RWPE1 (cell line): ENCODE measurements around the gene PATZ1.

Experiments used
- CTCF ChIA-PET: fragments of 350-600 bp; sonication (Branson Sonifier 250); formaldehyde crosslinking; extraction: SDS; loops from one replicate; lab custom pipeline; 2021; lab: Yijun Ruan, JAX
- POLR2A ChIA-PET: fragments of 400-600 bp; formaldehyde crosslinking; extraction: SDS; loops from one replicate; lab custom pipeline; 2020; ENCODE audit warnings: antibody characterized with exemption; ENCODE audit not compliant: low non-redundant PET; lab: Yijun Ruan, JAX
- DNase-seq: peaks from one replicate; pipeline ENCODE4 v3.0.0; 2012; ENCODE audit warnings: low spot score
- H3K27ac ChIP-seq: fragments of 450-650 bp; 2 replicates; pipeline ENCODE4 v1.5.1; 2017
- TF ChIP-seq, protein P1 (sequence below): fragments of 450-650 bp; conservative IDR thresholded peaks from 2 replicates; pipeline ENCODE4 v1.5.1; 2017; ENCODE audit warnings: low read depth, mild to moderate bottlenecking

Gene PATZ1

DNA sequence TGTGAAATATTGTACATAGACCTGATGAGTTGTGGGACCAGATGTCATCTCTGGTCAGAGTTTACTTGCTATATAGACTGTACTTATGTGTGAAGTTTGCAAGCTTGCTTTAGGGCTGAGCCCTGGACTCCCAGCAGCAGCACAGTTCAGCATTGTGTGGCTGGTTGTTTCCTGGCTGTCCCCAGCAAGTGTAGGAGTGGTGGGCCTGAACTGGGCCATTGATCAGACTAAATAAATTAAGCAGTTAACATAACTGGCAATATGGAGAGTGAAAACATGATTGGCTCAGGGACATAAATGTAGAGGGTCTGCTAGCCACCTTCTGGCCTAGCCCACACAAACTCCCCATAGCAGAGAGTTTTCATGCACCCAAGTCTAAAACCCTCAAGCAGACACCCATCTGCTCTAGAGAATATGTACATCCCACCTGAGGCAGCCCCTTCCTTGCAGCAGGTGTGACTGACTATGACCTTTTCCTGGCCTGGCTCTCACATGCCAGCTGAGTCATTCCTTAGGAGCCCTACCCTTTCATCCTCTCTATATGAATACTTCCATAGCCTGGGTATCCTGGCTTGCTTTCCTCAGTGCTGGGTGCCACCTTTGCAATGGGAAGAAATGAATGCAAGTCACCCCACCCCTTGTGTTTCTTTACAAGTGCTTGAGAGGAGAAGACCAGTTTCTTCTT, 66.2 kb downstream of the PATZ1 start:
- H3K27ac ChIP-seq, result peak overlapping the region; percentile 51
- peak; percentile 14 for DNase-seq
- POLR2A ChIA-PET, result no interaction called here
- CTCF ChIA-PET, result interaction anchor here (0.5 kb wide), 1 partner anchor 29 kb away, joined by 3 read pairs; no protein-coding TSS in a partner anchor
- TF ChIP-seq, protein P1, sequence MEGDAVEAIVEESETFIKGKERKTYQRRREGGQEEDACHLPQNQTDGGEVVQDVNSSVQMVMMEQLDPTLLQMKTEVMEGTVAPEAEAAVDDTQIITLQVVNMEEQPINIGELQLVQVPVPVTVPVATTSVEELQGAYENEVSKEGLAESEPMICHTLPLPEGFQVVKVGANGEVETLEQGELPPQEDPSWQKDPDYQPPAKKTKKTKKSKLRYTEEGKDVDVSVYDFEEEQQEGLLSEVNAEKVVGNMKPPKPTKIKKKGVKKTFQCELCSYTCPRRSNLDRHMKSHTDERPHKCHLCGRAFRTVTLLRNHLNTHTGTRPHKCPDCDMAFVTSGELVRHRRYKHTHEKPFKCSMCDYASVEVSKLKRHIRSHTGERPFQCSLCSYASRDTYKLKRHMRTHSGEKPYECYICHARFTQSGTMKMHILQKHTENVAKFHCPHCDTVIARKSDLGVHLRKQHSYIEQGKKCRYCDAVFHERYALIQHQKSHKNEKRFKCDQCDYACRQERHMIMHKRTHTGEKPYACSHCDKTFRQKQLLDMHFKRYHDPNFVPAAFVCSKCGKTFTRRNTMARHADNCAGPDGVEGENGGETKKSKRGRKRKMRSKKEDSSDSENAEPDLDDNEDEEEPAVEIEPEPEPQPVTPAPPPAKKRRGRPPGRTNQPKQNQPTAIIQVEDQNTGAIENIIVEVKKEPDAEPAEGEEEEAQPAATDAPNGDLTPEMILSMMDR, result no peak

DNA sequence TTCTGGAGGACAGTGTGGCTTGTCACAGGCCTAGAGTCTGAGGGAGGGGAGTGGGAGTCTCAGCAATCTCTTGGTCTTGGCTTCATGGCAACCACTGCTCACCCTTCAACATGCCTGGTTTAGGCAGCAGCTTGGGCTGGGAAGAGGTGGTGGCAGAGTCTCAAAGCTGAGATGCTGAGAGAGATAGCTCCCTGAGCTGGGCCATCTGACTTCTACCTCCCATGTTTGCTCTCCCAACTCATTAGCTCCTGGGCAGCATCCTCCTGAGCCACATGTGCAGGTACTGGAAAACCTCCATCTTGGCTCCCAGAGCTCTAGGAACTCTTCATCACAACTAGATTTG, 66.8 kb downstream of the PATZ1 start:
- ChIA-PET POLR2A (no interaction called here), CTCF (interaction anchor here (0.5 kb wide), 1 partner anchor 28 kb away, joined by 3 read pairs; no protein-coding TSS in a partner anchor)
- H3K27ac ChIP-seq, result peak overlapping the region; percentile 51
- DNase-seq, result no peak
- TF ChIP-seq, protein P1, result no peak

DNA sequence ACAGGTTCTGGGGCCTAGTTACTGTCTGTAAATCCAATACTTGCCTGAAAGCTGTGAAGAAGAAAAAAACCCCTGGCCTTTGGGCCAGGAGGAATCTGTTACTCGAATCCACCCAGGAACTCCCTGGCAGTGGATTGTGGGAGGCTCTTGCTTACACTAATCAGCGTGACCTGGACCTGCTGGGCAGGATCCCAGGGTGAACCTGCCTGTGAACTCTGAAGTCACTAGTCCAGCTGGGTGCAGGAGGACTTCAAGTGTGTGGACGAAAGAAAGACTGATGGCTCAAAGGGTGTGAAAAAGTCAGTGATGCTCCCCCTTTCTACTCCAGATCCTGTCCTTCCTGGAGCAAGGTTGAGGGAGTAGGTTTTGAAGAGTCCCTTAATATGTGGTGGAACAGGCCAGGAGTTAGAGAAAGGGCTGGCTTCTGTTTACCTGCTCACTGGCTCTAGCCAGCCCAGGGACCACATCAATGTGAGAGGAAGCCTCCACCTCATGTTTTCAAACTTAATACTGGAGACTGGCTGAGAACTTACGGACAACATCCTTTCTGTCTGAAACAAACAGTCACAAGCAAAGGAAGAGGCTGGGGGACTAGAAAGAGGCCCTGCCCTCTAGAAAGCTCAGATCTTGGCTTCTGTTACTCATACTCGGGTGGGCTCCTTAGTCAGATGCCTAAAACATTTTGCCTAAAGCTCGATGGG, 67.4 kb downstream of the PATZ1 start:
- POLR2A ChIA-PET, result no interaction called here
- CTCF ChIA-PET, result no interaction called here
- peak overlapping the region; percentile 51 for H3K27ac ChIP-seq
- TF ChIP-seq, protein P1, result no peak
- no peak for DNase-seq

DNA sequence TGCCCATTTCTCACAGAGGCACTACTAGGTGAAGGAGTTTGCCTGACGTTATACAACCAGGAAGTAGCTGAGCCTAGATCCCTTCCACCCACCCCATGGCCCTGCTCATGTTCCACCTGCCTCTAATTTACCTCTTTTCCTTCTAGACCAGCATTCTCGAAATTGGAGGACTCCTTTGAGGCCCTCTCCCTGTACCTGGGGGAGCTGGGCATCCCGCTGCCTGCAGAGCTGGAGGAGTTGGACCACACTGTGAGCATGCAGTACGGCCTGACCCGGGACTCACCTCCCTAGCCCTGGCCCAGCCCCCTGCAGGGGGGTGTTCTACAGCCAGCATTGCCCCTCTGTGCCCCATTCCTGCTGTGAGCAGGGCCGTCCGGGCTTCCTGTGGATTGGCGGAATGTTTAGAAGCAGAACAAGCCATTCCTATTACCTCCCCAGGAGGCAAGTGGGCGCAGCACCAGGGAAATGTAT, 68.0 kb downstream of the PATZ1 start:
- POLR2A ChIA-PET, result no interaction called here
- CTCF ChIA-PET, result no interaction called here
- TF ChIP-seq, protein P1, result no peak
- peak overlapping the region; percentile 51 for H3K27ac ChIP-seq
- no peak for DNase-seq

DNA sequence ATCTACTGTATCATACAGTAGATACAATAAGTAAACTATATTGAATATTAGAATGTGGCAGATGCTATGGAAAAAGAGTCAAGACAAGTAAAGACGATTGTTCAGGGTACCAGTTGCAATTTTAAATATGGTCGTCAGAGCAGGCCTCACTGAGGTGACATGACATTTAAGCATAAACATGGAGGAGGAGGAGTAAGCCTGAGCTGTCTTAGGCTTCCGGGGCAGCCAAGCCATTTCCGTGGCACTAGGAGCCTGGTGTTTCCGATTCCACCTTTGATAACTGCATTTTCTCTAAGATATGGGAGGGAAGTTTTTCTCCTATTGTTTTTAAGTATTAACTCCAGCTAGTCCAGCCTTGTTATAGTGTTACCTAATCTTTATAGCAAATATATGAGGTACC, 68.4 kb downstream of the PATZ1 start:
- POLR2A ChIA-PET, result no interaction called here
- no peak overlapping the region for H3K27ac ChIP-seq
- no peak for DNase-seq
- CTCF ChIA-PET, result interaction anchor here (1.1 kb wide), 1 partner anchor 328 kb away, joined by 3 read pairs; no protein-coding TSS in a partner anchor
- TF ChIP-seq, protein P1, result no peak

DNA sequence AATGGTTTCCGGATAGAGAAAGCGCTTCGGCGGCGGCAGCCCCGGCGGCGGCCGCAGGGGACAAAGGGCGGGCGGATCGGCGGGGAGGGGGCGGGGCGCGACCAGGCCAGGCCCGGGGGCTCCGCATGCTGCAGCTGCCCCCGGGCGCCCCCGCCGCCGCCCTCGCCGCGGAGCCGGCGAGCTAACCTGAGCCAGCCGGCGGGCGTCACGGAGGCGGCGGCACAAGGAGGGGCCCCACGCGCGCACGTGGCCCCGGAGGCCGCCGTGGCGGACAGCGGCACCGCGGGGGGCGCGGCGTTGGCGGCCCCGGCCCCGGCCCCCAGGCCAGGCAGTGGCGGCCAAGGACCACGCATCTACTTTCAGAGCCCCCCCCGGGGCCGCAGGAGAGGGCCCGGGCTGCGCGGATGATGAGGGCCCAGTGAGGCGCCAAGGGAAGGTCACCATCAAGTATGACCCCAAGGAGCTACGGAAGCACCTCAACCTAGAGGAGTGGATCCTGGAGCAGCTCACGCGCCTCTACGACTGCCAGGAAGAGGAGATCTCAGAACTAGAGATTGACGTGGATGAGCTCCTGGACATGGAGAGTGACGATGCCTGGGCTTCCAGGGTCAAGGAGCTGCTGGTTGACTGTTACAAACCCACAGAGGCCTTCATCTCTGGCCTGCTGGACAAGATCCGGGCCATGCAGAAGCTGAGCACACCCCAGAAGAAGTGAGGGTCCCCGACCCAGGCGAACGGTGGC, 69.5 kb downstream of the PATZ1 start:
- ChIA-PET CTCF (interaction anchor here (0.5 to 1.1 kb wide), 3 partner anchors 21 to 327 kb away, joined by 3 read pairs; no protein-coding TSS in a partner anchor), POLR2A (no interaction called here)
- TF ChIP-seq, protein P1, result no peak
- DNase-seq, result no peak
- no peak overlapping the region for H3K27ac ChIP-seq
